ENCODE data around the gene GABRR3. TPM values are rescaled to one million over a fixed set of nuclear protein-coding genes. Genes with fewer than 3 reads are reported as not detected.

GABRR3 gene
- total RNA-seq, 4 donors from 2014 or later: not detected

DNA sequence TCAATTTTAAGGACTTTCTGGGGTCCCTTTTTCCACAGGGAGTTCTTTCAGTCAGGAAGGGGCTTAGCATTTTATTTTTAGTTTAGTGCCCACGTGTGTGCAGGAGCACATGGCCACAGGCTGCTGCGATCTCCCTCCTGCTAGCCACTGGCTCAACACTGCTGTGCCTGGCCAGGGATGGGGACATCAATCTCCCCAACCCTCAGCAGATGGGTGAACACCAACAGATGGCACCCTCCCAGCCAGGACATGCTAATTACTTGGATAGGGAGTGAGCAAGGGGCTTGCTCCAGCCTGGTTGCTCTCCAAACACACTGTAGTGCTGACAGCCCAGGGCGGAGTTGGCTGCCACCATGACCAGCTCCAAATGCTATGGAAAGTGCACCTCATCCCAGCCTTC is 55.5 kb downstream of the GABRR3 start:
- Histone ChIP-seq H3K27me3 (no peaks in the 10 kb centered on the region), H3K36me3 (no peaks in the 10 kb centered on the region), H3K27ac (replicated peaks in 1 of 4) (no peak overlapping the region), H3K4me3 (no peak overlapping the region), H3K4me1 (peaks cover 11 to 28% (median 28%) of the 10 kb centered on the region in 4 donors), H3K9me3 (no peaks in the 10 kb centered on the region)
- intact Hi-C loops (cut with DNase I): loop anchor here (10.0 kb wide), 1 partner anchor 155 kb away; the partner anchor contains the start of gene CRYBG3
- TF ChIP-seq POLR2A (IDR thresholded peaks at IDR 0.05; ENCODE audit: low read depth) (no peak), POLR2AphosphoS5 (IDR thresholded peaks at IDR 0.05) (no peak), EP300 (IDR thresholded peaks at IDR 0.05) (no peak), CTCF (IDR thresholded peaks at IDR 0.05) (no peak)
- no peak for DNase-seq (ENCODE audit: extremely low spot score)
- WGBS: 88% methylated on average over 3 of the region's 3 CpGs

- TF ChIP-seq POLR2A (IDR thresholded peaks at IDR 0.05; ENCODE audit: low read depth): no peak
- TF ChIP-seq POLR2AphosphoS5 (IDR thresholded peaks at IDR 0.05): no peak
- TF ChIP-seq CTCF (IDR thresholded peaks at IDR 0.05): no peak
- no peak for TF ChIP-seq EP300 (IDR thresholded peaks at IDR 0.05)
- DNase-seq (ENCODE audit: extremely low spot score): no peak
- no peaks in the 10 kb centered on the region for H3K27me3 ChIP-seq
- H3K4me1 ChIP-seq: peaks cover 12 to 21% (median 19%) of the 10 kb centered on the region in 4 donors
- H3K9me3 ChIP-seq: no peaks in the 10 kb centered on the region
- 85% methylated on average over 1 of the region's 1 CpG for WGBS
- H3K36me3 ChIP-seq: no peaks in the 10 kb centered on the region
- H3K4me3 ChIP-seq: no peak overlapping the region
- intact Hi-C loops (cut with DNase I): loop anchor here (10.0 kb wide), 1 partner anchor 151 kb away; the partner anchor contains the start of gene CRYBG3
- no peak overlapping the region for H3K27ac ChIP-seq (replicated peaks in 1 of 4)
Observed at GRCh38 chr3:97975466-97975865, 59.6 kb downstream of the GABRR3 start.

- TF ChIP-seq POLR2AphosphoS5 (IDR thresholded peaks at IDR 0.05): no peak
- no peak for TF ChIP-seq EP300 (IDR thresholded peaks at IDR 0.05)
- TF ChIP-seq CTCF (IDR thresholded peaks at IDR 0.05): no peak
- Histone ChIP-seq H3K27ac (replicated peaks in 1 of 4) (no peak overlapping the region), H3K4me1 (peaks cover 12 to 26% (median 21%) of the 10 kb centered on the region in 4 donors), H3K27me3 (no peaks in the 10 kb centered on the region), H3K36me3 (no peaks in the 10 kb centered on the region), H3K9me3 (no peaks in the 10 kb centered on the region), H3K4me3 (no peak overlapping the region)
- DNase-seq (ENCODE audit: extremely low spot score): no peak
- WGBS: 70% methylated on average over 3 of the region's 3 CpGs
- intact Hi-C loops (cut with DNase I): loop anchor here (5.0 to 10.0 kb wide), 2 partner anchors 47 to 150 kb away; partner anchors contain the start of gene CRYBG3
Observed at GRCh38 chr3:97974996-97975395, 60.1 kb downstream of the GABRR3 start.

- TF ChIP-seq EP300 (IDR thresholded peaks at IDR 0.05) (no peak), POLR2AphosphoS5 (IDR thresholded peaks at IDR 0.05) (no peak), POLR2A (IDR thresholded peaks at IDR 0.05; ENCODE audit: low read depth) (no peak), CTCF (IDR thresholded peaks at IDR 0.05) (no peak)
- H3K27ac ChIP-seq (replicated peaks in 1 of 4): peak overlapping the region in 3 of 4 donors; percentile 85 to 91 (median 86)
- intact Hi-C loops (cut with DNase I): loop anchor here (5.0 to 10.0 kb wide), 2 partner anchors 49 to 148 kb away; partner anchors contain the start of gene CRYBG3
Observed at GRCh38 chr3:97972976-97973375, 62.1 kb downstream of the GABRR3 start.

More at GRCh38 chr3:97972976-97973375, 62.1 kb downstream of the GABRR3 start:
- Histone ChIP-seq H3K36me3 (no peaks in the 10 kb centered on the region), H3K4me3 (peak overlapping the region; percentile 85 to 92 (median 89)), H3K9me3 (no peaks in the 10 kb centered on the region), H3K4me1 (peaks cover 12 to 35% (median 22%) of the 10 kb centered on the region in 4 donors), H3K27me3 (no peaks in the 10 kb centered on the region)
- 84% methylated on average over 9 of the region's 9 CpGs for WGBS
- no peak for DNase-seq (ENCODE audit: extremely low spot score)

Data from esophagus muscularis mucosa (tissue), 4 donors.